Measurements from ENCODE around the gene PARVB.

Gene PARVB

GRCh38 chr22:44166498-44167276, 142.6 kb downstream of the PARVB start:
- no peak for DNase-seq

DNA sequence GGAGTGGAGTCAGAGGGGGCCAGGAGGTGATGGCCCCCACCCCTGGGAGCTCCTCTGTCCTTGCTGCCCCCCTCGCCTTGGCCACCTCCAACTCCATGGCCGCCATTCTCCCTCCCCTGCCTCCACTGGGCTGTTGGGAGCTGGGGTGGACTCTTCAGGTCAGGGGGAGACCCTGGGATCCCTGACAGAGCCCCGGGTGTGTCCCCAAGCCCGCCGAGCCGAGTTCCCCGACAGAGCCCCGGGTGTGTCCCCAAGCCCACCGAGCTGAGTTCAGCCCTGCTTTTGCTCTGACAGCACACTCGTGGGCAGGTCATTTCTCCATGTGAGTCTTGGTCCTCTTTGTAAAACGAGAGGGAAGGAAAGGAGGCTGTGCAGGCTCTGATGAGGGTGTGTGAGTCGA, 143.4 kb downstream of the PARVB start:
- DNase-seq, result no peak

DNA sequence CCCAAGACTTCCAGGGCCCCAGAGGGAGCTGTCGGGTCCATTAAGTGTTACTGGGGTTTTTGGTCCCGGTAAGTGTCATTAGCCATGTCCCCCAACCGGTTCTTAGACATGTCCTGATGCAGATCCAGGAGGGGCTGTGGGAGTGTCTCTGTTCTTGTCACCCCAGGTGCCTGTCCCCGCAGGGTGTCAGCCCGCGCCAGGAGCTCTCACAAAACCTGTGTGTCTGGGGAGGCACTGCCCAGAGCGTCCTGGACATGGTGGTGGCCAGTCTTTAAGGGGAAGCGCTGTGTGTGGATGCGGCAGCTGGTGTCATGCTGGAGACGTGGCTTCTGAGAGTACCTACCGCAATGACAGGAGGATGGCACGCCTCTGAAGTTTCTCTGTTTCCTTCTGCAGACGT, 144.1 kb downstream of the PARVB start:
- no peak for DNase-seq

GRCh38 chr22:44170470-44170869, 146.4 kb downstream of the PARVB start:
- DNase-seq, result no peak

GRCh38 chr22:44171561-44171960, 147.5 kb downstream of the PARVB start:
- DNase-seq, result no peak

- no peak for DNase-seq
Measured at GRCh38 chr22:44172370-44173108, 148.4 kb downstream of the PARVB start.

DNA sequence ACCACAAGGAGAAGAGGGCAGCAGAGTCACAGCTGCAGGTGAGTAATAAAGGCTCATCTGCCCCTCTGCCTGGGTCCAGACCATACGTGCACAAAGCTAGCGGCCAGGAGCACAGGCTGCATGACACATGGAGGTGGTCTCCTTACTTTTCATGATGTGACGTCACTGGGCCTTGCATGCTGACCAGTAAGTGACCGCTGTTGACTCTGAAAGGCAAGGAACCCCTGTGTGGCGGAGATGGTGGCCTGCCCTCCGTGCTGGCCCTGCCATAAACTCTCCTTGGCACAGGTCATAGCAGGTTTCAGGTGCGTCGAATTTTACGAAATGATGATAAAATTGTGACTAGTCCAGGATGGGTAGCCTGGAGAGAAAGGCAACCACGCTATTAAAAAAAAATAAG, 149.1 kb downstream of the PARVB start:
- no peak for DNase-seq

GRCh38 chr22:44175676-44176075, 151.6 kb downstream of the PARVB start:
- no peak for DNase-seq

GRCh38 chr22:44179196-44179988, 155.3 kb downstream of the PARVB start:
- DNase-seq, result no peak

- no peak for DNase-seq
Measured at GRCh38 chr22:44179989-44180705, 156.0 kb downstream of the PARVB start.

GRCh38 chr22:44180706-44181032, 156.6 kb downstream of the PARVB start, which contains the start of gene PARVG:
Gene PARVG (plus strand): TSS chr22:44180925. CDS start chr22:44183330, 2,405 bp downstream.
- DNase-seq, result no peak

DNA sequence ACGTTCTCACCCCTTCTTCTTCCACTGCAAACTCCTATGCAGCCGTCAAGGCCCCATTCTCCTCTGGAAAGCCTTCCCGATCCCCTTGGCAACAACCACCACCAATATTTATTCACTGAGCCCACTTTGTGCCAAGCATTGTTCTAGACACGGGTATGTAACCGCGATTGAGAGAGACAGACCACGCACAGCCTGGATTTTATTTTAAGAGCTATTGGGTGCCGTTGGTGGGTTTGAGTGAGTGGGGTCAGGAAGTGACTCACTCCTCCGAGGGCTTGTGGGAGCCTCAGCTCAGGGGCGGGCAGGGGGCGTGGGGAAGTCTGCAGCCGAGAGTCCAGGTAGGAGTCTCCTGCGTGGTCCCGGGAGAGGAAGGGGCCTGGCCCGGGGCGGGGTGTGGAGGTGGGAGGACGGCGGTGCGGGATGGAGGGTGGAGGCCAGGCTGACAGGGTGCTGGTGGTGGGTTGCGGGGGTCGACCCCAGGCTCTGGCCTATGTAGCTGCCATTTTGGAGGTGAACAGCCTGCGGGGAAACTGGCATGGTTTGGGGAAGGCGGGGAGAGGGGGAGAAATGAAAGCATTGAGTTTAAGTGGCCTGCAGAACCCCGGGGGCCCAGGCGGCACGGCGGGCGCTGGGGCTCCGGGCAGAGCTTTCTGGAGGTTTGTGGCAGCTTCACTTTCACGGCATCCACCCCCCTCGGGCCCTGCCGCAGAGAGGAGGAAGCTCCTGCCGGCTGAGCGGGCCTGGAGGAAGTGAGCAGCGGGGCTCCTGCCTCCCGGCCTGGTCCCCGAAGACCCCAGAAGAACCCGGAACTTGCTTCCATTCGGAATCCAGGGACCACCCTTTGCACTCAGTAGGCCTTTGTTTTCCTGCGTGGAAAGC, 157.2 kb downstream of the PARVB start:
- no peak for DNase-seq

GRCh38 chr22:44181912-44182587, 157.9 kb downstream of the PARVB start:
- no peak for DNase-seq

GRCh38 chr22:44182588-44183286, 158.6 kb downstream of the PARVB start:
- DNase-seq, result no peak

DNA sequence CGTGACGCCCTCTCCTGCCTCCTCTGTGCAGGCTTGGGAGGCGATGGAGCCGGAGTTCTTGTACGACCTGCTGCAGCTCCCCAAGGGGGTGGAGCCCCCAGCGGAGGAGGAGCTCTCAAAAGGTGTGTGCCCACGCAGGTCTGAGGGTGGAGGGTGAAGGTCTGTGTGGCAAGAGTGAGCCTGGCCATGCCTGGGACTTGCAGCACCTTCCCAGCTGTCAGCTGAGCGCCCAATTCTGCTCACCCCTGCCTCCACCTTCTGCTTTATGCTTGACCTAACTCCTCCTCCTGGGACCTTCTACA, 159.1 kb downstream of the PARVB start:
- DNase-seq, result no peak

DNA sequence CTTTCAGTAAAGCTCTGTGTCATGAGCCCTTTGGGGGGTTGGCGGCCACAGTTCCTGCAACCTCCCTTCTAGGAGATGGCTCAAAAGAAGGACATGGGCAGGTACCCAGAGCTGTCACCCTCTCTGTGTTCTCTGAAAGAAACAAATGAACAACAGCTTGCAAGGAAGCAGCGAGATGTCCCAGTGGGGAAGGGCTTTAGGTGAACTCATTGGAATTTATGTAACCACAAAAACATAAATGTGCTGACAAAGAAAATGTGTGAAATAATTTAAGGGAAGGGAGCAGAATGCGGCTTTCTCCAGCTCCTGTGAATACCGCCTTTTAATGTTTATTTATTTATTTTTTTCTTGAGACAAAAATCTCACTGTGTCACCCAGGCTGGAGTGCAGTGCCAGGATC, 159.9 kb downstream of the PARVB start:
- no peak for DNase-seq

- DNase-seq, result no peak
Measured at GRCh38 chr22:44185237-44186120, 161.4 kb downstream of the PARVB start.

DNA sequence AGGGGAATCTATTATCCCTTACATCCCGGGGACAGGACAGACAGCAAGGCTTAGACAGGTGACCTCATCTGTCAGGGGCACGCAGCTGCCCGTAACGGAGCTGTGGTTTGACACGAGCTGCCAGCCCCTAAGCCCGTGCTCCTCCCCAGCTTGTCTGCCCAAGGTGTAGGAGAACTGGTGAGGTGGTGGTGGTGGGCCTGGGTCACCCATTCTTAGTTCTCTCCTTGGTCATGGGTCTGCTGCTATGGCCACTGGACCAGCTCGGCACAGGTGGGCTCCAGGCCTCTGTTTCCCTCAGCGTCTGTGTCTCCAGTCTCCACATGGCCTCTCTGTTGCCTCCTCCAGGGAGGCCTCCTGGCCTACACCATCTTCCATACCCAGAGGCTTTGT, 162.0 kb downstream of the PARVB start:
- DNase-seq, result no peak

GRCh38 chr22:44186737-44187136, 162.6 kb downstream of the PARVB start:
- no peak for DNase-seq

Data from NCI-H1048 (cell line).